NCI-H1417 treated with DMSO at 0.1 percent for 48 hours (cell line): Measurements from ENCODE around the gene TMEM244.
"Not testable (repeated sequence)": the region's sequence is repeated elsewhere in the genome, so short reads cannot be mapped to it uniquely, and the experiment has no call there.

ENCODE experiments used
- DNase-seq: peaks from one replicate; lab custom pipeline; 2025; lab: John Stamatoyannopoulos, UW

Gene TMEM244

GRCh38 chr6:129860908-129861665, at the start of gene TMEM244:
TMEM244 (minus strand) TSS chr6:129861315; CDS start chr6:129861188, 127 bp downstream.
- no peak for DNase-seq

DNA sequence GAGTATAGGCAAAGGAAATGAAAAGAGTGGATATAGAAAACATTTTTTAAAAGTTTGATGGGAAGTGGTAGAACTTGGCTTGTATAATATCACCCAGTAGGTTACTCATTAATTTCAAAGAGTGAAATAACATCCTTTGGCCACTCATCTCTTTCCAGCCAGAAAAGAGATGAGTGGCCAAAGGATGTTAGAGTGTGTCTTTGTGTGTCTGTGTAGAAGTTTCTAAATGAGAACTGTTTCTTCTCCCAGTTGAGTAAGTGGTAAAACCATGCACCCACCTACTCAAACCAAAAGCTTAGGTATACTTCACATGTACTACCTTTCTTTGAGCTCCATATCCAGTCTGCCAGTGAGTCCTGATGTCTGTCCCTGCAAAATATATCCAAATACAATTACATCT, 47.7 kb upstream of the TMEM244 start:
- no peak for DNase-seq

DNA sequence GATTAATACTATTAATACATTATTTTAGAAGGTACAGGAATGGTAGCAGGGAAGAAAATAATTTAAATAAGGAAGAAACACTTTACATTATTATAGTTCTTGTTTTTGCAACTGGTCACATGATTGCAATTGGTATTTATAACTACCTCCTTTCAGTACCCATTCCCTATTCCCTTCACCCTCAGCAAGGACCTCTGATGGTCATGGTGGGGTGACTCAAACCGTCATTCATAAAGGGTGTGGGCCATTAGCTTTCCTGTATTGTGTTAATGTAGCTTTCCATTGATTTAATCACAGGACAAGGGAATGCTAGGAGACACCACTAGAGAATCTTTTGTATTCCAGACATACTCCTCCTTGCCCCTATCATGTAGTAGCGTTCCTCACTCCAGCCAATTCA, 47.2 kb upstream of the TMEM244 start:
- no peak for DNase-seq

DNA sequence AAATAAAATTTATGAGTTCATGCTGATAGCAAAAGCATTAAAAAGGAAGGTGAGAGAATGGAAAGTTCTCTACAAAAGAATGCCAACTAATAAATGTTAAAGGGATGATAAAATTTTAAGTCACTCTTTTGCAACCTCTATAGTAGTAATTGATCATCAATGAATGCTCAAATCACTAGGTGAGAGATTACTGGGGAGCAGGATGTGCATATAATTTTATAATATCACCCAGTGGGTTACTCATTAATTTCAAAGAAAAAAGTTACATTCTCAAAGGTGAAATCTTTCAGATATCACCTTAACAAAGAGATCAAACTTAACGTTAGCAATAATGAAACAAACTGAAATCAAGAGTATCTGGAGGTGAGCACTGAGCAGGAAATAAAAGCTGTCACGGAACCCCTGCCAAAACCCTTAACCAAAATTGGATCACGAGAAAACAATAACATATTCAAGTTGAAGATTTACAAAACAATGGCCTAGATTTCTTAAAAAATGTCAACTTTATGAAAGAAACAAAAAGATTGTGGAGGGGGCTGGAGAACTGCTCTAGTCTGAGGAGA, 45.5 kb upstream of the TMEM244 start:
- no peak for DNase-seq

GRCh38 chr6:129903082-129903481, 42.0 kb upstream of the TMEM244 start:
- DNase-seq, result no peak

DNA sequence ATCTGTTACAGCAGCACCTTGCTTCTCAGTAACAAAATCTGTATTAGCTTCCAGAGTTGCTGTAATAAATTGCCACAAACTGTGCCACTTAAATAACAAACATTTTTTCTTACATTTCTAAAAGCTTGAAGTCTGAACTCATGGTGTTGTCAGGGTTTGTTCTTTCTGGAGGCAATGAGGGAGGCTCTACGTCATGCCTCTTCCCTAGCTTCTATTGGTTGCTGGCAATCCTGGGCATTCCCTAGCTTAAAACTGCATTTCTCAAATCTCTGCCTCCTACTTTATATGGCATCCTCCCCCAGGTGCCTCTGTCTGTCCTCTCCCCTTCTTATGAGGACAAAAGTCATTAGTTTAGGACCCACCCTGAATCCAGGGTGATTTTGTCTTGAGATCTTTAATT, 41.6 kb upstream of the TMEM244 start:
- DNase-seq, result no peak

GRCh38 chr6:129901910-129902309, 40.8 kb upstream of the TMEM244 start:
- DNase-seq, result no peak

- DNase-seq, result no peak
These were observed 34.6 kb upstream of the TMEM244 start for GRCh38 chr6:129895692-129896091.

DNA sequence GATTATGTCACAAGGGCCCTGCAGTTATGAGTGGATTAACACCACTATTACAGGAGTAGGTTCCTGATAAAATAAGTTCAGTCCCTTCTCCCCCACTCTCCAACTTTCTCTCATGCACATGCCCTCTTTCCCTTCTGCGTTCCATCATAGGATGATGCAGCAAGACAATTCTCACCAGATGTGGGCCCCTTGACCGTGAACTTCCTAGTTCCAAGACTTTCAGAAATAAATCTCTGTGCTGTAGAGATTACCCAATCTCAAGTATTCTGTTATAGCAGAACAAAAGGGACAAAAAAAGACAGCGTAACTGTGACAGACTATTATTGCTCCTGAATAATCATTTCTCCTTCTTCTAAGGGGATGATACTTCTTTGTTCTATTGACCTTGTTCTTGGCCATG, 33.8 kb upstream of the TMEM244 start:
- no peak for DNase-seq

DNA sequence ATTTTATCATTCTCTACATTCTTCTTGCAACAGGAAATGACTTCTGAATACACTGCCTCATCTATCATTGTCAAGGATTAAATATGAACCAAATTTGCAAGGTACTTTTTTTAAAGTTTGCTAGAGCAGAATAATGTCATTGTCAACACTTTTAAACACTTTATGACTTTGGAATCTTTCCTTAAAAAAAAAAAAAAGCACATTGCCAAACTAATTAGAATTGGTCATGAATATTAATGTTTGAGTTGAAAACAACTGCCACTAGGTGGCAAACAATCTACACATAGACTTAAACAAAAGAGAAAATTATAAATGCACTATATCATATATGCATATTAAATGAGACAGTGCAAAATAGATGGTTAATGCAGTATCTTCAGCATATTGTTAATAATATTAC, 32.5 kb upstream of the TMEM244 start:
- no peak for DNase-seq

DNA sequence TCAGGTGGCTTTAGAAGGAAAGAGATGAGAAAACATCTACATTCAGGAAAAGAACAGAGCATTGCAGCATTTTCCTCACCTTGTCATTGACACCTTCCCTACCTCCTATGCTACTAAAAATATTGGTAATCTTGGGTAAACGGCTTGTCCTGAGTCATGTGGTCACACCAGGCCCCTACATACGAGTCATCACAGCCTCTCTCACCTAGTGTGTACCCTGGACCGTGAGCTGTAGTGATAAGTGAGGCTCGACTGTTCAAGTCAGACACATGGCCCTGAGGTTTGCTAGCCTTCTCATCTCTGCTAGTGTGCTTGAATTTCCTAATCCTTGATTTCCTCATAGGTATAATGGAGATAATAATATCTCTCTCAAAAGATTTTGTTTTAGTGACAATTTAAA, 29.6 kb upstream of the TMEM244 start:
- no peak for DNase-seq

GRCh38 chr6:129890164-129890563, 29.0 kb upstream of the TMEM244 start:
- no peak for DNase-seq

DNA sequence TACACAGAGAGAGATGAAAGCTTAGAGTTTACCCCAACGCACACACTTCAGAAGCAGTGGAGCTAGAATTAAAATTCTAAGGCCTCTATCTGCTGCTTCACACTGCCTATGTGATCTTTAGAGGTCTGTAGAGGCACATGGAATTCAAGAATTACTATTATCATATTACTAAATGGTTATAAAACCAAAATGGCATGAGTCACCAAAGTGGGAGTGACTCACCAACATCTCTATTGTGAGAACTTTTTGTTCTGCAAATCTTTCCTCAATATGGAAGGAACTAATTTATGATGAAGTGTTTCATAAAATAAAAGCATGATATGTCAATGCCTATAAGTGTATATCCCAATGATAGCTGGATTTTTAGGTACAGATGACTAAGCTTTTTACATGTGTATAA, 28.5 kb upstream of the TMEM244 start:
- DNase-seq, result no peak

DNA sequence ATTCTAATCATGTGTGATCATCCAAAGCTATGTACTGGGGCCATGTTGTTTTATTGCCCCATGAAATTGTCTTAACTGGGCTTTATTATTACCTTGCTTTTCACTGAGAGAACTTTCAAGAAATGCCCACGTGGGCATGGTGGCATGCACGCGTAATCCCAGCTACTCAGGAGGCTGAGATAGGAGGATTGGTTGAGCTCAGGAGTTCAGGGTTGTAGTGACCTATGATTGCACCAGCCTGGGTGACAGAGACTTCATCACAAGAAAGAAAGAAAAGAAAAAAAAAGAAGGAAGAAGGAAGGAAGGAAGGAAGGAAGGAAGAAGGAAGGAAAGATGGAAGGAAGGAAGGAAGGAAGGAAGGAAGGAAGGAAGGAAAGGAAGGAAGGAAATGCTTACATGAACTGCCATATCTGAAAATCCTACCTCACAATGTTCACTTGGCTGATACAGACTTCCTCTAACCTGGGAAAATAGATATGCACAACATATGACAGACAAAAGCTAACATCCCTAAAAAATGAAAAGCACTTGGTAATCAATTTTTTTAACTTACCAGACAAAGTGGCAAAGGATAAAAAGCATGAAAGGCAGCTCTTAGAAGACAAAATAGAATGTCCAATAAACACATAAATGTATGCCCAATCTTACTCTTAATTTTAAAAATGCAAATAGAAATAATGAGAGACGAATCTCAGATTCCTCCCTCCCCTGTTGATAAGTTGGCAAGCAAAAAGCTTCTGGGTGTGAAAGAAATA, 25.5 kb upstream of the TMEM244 start:
- no peak for DNase-seq

DNA sequence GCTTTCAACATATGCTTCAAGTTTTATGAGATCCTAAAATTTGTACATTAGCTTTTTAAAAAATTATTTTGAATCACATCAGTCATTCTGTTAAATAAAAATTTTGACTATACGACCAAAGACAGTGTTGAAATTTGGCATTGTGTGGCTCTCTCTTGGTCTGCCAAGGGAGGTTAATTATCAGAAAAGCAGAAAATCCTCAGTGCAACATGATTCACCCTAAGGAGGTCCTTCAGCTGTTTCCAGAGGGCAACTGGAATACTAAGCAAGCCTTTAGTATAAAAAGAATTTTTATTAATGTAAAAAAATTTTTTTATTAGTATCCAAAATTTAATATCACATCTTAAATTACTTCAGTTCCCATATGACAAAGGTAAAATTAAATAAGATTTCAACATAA, 23.1 kb upstream of the TMEM244 start:
- DNase-seq, result no peak

DNA sequence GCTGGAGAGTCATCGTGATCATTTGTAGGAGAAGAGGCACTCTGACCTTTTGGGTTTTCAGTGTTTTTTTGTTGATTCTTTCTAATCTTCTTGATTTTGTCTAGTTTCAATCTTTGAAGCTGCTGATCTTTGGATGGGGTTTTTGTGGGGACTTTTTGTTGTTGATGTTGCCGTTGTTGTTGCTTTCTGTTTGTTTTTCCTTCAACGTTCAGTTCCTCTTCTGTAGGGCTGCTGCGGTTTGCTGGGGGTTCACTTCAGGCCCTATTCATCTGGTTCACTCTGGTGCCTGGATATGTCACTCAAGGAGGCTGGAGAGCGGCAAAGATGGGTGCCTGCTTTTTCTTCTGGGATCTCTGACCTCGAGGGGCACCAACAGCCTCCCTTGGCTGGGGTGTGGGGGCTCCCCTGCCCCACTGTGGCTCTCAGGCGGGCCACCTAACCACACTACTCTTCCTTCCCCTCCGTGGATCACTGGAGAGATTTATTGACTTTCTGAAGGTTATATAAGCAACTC, 21.5 kb upstream of the TMEM244 start:
- DNase-seq, result no peak

DNA sequence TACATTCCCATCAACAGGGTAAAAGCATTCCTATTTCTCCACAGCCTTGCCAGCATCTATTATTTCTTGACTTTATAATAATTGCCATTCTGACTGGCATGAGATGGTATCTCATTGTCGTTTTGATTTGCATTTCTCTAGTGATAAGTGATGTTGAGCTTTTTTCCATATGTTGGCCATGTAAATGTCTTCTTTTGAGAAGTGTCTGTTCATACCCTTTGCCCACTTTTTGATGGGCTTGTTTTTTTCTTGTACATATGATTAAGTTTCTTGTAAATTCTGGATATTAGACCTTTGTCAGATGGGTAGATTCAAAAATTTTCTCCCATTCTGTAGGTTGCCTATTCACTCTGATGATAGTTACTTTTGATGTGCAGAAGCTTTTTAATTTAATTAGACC, 16.8 kb upstream of the TMEM244 start:
- not testable (repeated sequence) for DNase-seq

GRCh38 chr6:129875610-129876520, 14.8 kb upstream of the TMEM244 start:
- no peak for DNase-seq

GRCh38 chr6:129874837-129875236, 13.7 kb upstream of the TMEM244 start:
- no peak for DNase-seq

- DNase-seq, result no peak
These were observed 11.5 kb upstream of the TMEM244 start for GRCh38 chr6:129872586-129872985.

DNA sequence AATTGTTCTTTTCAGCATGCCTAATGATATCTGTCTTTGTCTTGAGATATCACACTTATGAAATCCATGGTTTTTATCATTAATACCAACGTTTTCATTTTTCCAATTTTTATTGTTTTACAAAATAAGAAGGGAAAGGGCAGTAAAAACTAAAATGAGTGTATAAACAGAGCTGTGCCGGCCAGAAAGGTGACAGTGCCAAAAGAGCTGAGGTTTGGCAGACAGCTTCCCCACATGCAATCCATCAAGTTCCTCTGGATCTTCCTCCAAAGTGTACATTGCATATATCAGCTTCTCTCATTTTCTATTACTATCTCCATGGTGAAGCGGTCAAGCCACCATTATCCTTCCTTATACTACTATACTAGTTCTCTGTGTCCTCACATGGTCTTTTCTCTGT, 10.1 kb upstream of the TMEM244 start:
- DNase-seq, result no peak

DNA sequence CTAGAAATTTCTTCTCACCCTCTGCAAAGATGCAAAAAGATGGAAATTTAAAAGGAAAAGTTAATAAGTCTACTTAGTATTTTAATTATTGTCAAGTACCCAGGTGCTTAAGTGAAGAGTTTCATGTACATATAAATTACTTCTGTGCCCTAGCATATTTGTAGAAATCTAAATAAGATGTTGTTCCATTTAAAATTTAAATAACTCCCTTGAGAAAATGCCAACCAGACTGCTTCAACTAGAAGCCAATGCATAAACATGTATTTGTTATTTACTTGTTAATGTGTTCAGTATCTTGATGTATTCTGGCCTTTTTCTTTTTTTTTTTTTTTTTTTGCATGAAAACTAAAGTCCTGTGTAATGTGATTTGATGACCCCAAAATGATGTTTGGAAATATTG, 6.3 kb upstream of the TMEM244 start:
- DNase-seq, result no peak
